ENCODE measurements around the gene TSHR.

- TF ChIP-seq NFIC (IDR thresholded peaks at IDR 0.05) (no peak), USF1 (IDR thresholded peaks at IDR 0.05) (no peak), TAF1 (IDR thresholded peaks at IDR 0.05; ENCODE audit: low read depth) (no peak), CEBPB (IDR thresholded peaks at IDR 0.05) (no peak), CREB1 (IDR thresholded peaks at IDR 0.05; ENCODE audit: low read depth) (no peak)
- TF ChIP-seq, protein P1, sequence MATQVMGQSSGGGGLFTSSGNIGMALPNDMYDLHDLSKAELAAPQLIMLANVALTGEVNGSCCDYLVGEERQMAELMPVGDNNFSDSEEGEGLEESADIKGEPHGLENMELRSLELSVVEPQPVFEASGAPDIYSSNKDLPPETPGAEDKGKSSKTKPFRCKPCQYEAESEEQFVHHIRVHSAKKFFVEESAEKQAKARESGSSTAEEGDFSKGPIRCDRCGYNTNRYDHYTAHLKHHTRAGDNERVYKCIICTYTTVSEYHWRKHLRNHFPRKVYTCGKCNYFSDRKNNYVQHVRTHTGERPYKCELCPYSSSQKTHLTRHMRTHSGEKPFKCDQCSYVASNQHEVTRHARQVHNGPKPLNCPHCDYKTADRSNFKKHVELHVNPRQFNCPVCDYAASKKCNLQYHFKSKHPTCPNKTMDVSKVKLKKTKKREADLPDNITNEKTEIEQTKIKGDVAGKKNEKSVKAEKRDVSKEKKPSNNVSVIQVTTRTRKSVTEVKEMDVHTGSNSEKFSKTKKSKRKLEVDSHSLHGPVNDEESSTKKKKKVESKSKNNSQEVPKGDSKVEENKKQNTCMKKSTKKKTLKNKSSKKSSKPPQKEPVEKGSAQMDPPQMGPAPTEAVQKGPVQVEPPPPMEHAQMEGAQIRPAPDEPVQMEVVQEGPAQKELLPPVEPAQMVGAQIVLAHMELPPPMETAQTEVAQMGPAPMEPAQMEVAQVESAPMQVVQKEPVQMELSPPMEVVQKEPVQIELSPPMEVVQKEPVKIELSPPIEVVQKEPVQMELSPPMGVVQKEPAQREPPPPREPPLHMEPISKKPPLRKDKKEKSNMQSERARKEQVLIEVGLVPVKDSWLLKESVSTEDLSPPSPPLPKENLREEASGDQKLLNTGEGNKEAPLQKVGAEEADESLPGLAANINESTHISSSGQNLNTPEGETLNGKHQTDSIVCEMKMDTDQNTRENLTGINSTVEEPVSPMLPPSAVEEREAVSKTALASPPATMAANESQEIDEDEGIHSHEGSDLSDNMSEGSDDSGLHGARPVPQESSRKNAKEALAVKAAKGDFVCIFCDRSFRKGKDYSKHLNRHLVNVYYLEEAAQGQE (IDR thresholded peaks at IDR 0.05; ENCODE audit: low read depth), result no peak
Measured at GRCh38 chr14:80956102-80956501, 681 bp downstream of the TSHR start.

All from Ishikawa (cell line).